Activated B cell treated with CpG ODN at 0.5 μM for 24 hours (primary cell): ENCODE results near the gene DIS3L2. TPM values are rescaled to one million over a fixed set of nuclear protein-coding genes. Genes with fewer than 3 reads are reported as not detected.

ENCODE experiments used
- ATAC-seq: fragments of 200-7000 bp; cut with Tn5 transposase; one replicate; pipeline ENCODE4 v1.10.0; 2021; ENCODE audit warnings: low read depth, mild to moderate bottlenecking, moderate library complexity
- CTCF ChIA-PET: fragments of 350-600 bp; sonication (Branson Sonifier 250); formaldehyde crosslinking; loops from one replicate; lab custom pipeline; 2021; ENCODE audit warnings: antibody characterized with exemption; lab: Charles Lee
- POLR2A ChIA-PET: fragments of 350-600 bp; sonication (Branson Sonifier 250); formaldehyde crosslinking; loops from one replicate; lab custom pipeline; 2021; ENCODE audit warnings: antibody characterized with exemption; lab: Charles Lee
- DNase-seq: peaks from one replicate; pipeline ENCODE4 v3.0.0; 2022
- H3K27ac Mint-ChIP-seq: one replicate; pipeline ENCODE4 v1.8.0; 2020; ENCODE audit warnings: mixed read lengths
- H3K27me3 Mint-ChIP-seq: one replicate; pipeline ENCODE4 v1.8.0; 2021; ENCODE audit warnings: mixed read lengths
- H3K36me3 Mint-ChIP-seq: one replicate; pipeline ENCODE4 v1.8.0; 2021; ENCODE audit warnings: low read depth, mixed read lengths
- H3K4me1 Mint-ChIP-seq: one replicate; pipeline ENCODE4 v1.8.0; 2021; ENCODE audit warnings: mixed read lengths
- H3K4me3 Mint-ChIP-seq: one replicate; pipeline ENCODE4 v1.8.0; 2020; ENCODE audit warnings: mild to moderate bottlenecking, mixed read lengths
- H3K9me3 Mint-ChIP-seq: one replicate; pipeline ENCODE4 v1.8.0; 2020; ENCODE audit warnings: mixed read lengths
- intact Hi-C: fragments of 100-400 bp; cut with micrococcal nuclease; formaldehyde crosslinking; loops from one replicate; pipeline ENCODE4 v1.15.1; 2024
- total RNA-seq: library from RNA; stranded (reverse); gene quantifications from 2 replicates; pipeline ENCODE4 v1.2.3, GENCODE V29; 2022
- TF ChIP-seq, protein P1 (sequence below): fragments of 200-600 bp; IDR thresholded peaks from one replicate; pipeline ENCODE4 v1.8.0; 2022; ENCODE audit warnings: antibody characterized with exemption, mild to moderate bottlenecking

Gene DIS3L2
- total RNA-seq, 1 donor from 2014 or later: 65.9 TPM

DNA sequence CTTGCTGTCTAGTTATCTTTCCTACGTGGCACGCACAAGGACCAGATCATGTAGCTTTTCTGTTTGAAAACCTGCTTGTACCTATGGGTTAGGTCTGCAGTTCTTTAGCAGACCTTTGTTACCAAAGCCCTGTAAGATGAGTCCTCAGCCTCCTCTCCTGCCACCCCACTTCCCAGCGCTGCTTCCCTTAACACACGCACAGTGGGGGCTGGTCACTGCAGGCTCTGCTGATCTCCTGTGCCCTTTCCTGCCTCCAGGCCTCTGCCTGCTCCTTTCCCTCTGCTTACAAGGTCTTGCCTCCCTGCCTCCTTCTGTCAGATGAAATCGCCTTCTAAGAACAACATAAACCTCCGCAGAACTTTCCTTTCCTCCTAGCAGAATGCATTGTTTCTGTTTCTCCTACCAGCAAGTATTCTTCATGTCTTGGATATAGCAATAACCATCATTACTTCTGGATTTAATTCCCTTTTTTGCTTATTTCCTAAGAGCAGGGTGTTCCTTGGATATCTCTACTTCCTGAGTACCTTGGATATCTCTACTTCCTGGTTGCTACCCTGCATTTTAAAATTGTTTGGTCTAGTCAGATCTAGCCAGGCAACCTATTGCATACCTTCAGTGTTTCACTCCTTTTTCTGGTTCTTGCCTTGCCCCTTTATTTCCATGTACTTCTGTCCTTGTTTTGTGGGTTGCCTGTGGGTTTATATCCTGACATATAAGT is 257.4 kb downstream of the DIS3L2 start:
- ChIA-PET POLR2A (interaction anchor here (0.6 kb wide), 1 partner anchor 82 kb away, joined by 6 read pairs; no protein-coding TSS in a partner anchor), CTCF (no interaction called here)
- Mint-ChIP-seq H3K4me3 (peak overlapping the region; percentile 32), H3K27me3 (no peaks in the 10 kb centered on the region), H3K36me3 (peaks cover 26% of the 10 kb centered on the region), H3K4me1 (peaks cover 17% of the 10 kb centered on the region), H3K27ac (peak overlapping the region; percentile 57), H3K9me3 (no peaks in the 10 kb centered on the region)
- ATAC-seq (no peak), DNase-seq (no peak)
- intact Hi-C loops: no loop called here
- TF ChIP-seq, protein P1, sequence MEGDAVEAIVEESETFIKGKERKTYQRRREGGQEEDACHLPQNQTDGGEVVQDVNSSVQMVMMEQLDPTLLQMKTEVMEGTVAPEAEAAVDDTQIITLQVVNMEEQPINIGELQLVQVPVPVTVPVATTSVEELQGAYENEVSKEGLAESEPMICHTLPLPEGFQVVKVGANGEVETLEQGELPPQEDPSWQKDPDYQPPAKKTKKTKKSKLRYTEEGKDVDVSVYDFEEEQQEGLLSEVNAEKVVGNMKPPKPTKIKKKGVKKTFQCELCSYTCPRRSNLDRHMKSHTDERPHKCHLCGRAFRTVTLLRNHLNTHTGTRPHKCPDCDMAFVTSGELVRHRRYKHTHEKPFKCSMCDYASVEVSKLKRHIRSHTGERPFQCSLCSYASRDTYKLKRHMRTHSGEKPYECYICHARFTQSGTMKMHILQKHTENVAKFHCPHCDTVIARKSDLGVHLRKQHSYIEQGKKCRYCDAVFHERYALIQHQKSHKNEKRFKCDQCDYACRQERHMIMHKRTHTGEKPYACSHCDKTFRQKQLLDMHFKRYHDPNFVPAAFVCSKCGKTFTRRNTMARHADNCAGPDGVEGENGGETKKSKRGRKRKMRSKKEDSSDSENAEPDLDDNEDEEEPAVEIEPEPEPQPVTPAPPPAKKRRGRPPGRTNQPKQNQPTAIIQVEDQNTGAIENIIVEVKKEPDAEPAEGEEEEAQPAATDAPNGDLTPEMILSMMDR: no peak

DNA sequence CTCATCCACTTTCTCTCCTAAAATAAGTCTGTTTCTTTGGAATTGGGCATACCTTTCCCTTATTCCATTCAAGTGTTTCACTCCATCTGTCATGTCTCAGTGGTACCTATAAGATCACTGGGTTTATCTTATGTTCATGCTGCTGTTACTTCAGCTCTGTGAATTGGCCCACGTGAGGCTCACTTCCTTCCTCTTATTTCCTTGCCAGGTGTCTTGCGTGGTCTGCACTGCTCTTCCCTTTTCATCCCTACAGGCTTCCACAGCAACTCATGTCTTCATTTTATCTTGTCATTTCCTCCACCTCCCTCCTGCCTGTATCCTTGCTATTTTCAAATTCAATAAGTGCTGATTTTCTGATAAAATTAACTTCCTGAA is 258.0 kb downstream of the DIS3L2 start:
- Mint-ChIP-seq H3K4me3 (no peak overlapping the region), H3K27me3 (no peaks in the 10 kb centered on the region), H3K36me3 (peaks cover 23% of the 10 kb centered on the region), H3K27ac (peak overlapping the region; percentile 57), H3K4me1 (peaks cover 17% of the 10 kb centered on the region), H3K9me3 (no peaks in the 10 kb centered on the region)
- peak; percentile 50 for ATAC-seq
- intact Hi-C loops: no loop called here
- ChIA-PET POLR2A (no interaction called here), CTCF (no interaction called here)
- TF ChIP-seq, protein P1: no peak
- DNase-seq: no peak

DNA sequence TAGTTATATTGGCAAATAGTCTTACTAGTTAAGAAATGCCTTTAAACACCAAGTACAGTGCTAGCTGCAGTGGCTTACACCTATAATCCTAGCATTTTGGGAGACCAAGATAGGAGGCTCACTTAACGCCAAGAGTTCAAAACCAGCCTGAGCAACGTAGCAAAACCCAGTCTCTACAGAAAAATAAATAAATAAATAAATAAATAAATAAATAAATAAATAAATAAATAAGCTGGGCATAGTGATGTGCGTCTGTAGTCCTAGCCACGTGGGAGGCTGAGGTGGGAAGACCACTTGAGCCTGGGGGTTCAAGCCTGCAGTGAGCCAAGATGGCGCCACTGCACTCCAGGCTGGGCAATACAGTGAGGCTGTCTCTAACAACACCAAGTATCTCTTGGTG is 258.4 kb downstream of the DIS3L2 start:
- no peaks in the 10 kb centered on the region for H3K27me3 Mint-ChIP-seq
- no peak for ATAC-seq
- peaks cover 19% of the 10 kb centered on the region for H3K36me3 Mint-ChIP-seq
- TF ChIP-seq, protein P1: no peak
- intact Hi-C loops: no loop called here
- no peak for DNase-seq
- H3K27ac Mint-ChIP-seq: no peak overlapping the region
- POLR2A ChIA-PET: no interaction called here
- H3K4me1 Mint-ChIP-seq: peaks cover 17% of the 10 kb centered on the region
- H3K4me3 Mint-ChIP-seq: no peak overlapping the region
- CTCF ChIA-PET: no interaction called here
- no peaks in the 10 kb centered on the region for H3K9me3 Mint-ChIP-seq

DNA sequence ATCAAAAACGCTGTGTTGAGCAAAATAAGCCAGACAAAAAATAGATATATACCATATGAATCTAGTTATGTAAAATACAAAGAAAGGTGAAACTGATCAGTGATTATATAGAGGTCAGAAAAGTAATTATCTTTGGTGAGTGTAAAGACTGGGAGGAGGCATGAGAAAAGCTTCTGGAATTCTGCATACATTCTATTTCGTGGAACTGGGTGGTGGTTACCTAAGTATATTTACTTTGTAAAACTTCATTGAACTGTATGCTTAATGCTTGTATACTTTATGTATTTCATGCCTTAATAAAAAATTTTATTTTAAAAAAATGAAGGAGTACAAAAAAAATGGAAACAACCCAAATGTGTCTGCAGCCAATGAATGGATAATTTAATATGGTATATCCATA is 263.9 kb downstream of the DIS3L2 start:
- Mint-ChIP-seq H3K4me3 (no peak overlapping the region), H3K4me1 (no peaks in the 10 kb centered on the region), H3K27ac (no peak overlapping the region), H3K36me3 (peaks cover 23% of the 10 kb centered on the region), H3K27me3 (no peaks in the 10 kb centered on the region), H3K9me3 (no peaks in the 10 kb centered on the region)
- TF ChIP-seq, protein P1: no peak
- ChIA-PET POLR2A (no interaction called here), CTCF (no interaction called here)
- DNase-seq: no peak
- intact Hi-C loops: no loop called here
- ATAC-seq: no peak

DNA sequence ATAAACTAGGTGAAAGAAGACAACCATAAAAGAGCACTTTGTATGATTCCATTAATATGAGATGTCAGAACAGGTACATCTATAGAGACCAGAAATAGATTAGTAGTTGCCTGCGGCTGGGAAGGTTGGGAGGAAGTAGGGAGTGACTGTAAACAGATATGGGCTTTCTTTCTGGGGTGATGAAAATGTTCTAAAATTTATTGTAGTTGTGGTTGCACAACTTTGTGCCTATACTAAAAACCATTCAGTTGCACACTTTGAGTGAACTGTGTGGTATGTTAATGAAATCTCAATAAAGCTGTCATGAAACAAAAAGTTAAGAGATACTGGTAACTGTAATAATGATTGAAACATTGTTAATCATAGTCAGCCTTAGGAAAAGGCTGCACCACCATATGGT is 264.4 kb downstream of the DIS3L2 start:
- intact Hi-C loops: no loop called here
- no peaks in the 10 kb centered on the region for H3K9me3 Mint-ChIP-seq
- H3K27me3 Mint-ChIP-seq: no peaks in the 10 kb centered on the region
- DNase-seq (no peak), ATAC-seq (no peak)
- POLR2A ChIA-PET: no interaction called here
- CTCF ChIA-PET: no interaction called here
- H3K4me3 Mint-ChIP-seq: no peak overlapping the region
- TF ChIP-seq, protein P1: no peak
- no peak overlapping the region for H3K27ac Mint-ChIP-seq
- H3K4me1 Mint-ChIP-seq: no peaks in the 10 kb centered on the region
- peaks cover 23% of the 10 kb centered on the region for H3K36me3 Mint-ChIP-seq
